Pulmonary artery endothelial cell (primary cell): Measurements from ENCODE around the gene PDGFB. TPM values are rescaled to one million over a fixed set of nuclear protein-coding genes. Genes with fewer than 3 reads are reported as not detected.

Experiments
- DNase-seq: peaks from one replicate; pipeline ENCODE4 v3.0.0-alpha.2; 2011; ENCODE audit warnings: low read depth, low spot score
- total RNA-seq: library from RNA; depleted of rRNA; stranded (reverse); fragments of >200 nt; gene quantifications from 2 replicates; pipeline ENCODE4 v1.2.3, GENCODE V29; 2014

Gene PDGFB
- total RNA-seq, 1 donor from 2014 or later, result 53.3 TPM

GRCh38 chr22:39277142-39277607 is 32.4 kb upstream of the PDGFB start:
- DNase-seq, result no peak

GRCh38 chr22:39276440-39277141 is 31.8 kb upstream of the PDGFB start:
- DNase-seq, result no peak

- DNase-seq, result no peak
These were observed 31.1 kb upstream of the PDGFB start for GRCh38 chr22:39275814-39276439.

GRCh38 chr22:39273950-39274887 is 29.4 kb upstream of the PDGFB start:
- DNase-seq, result no peak

GRCh38 chr22:39270792-39271191 is 26.0 kb upstream of the PDGFB start:
- no peak for DNase-seq

GRCh38 chr22:39270280-39270679 is 25.5 kb upstream of the PDGFB start:
- DNase-seq, result no peak

- DNase-seq, result no peak
These were observed 24.5 kb upstream of the PDGFB start for GRCh38 chr22:39269095-39269790.

- no peak for DNase-seq
These were observed 23.9 kb upstream of the PDGFB start for GRCh38 chr22:39268645-39269044.

GRCh38 chr22:39267974-39268373 is 23.2 kb upstream of the PDGFB start:
- no peak for DNase-seq

- no peak for DNase-seq
These were observed 21.7 kb upstream of the PDGFB start for GRCh38 chr22:39266398-39267030.

- DNase-seq, result no peak
These were observed 20.5 kb upstream of the PDGFB start for GRCh38 chr22:39265143-39265886.

GRCh38 chr22:39264349-39265038 is 19.7 kb upstream of the PDGFB start:
- DNase-seq, result no peak

GRCh38 chr22:39263626-39264348 is 19.0 kb upstream of the PDGFB start:
- DNase-seq, result no peak

- DNase-seq, result no peak
These were observed 14.9 kb upstream of the PDGFB start for GRCh38 chr22:39259666-39260065.

GRCh38 chr22:39257901-39258475 is 13.2 kb upstream of the PDGFB start:
- DNase-seq, result no peak

GRCh38 chr22:39256979-39257378 is 12.2 kb upstream of the PDGFB start:
- DNase-seq, result no peak

GRCh38 chr22:39256186-39256552 is 11.4 kb upstream of the PDGFB start:
- DNase-seq, result no peak

- DNase-seq, result no peak
These were observed 10.8 kb upstream of the PDGFB start for GRCh38 chr22:39255449-39256185.
